HFF-Myc (cell line): ENCODE data around the gene EVI5.

Source experiments
- DNase-seq: peaks from one replicate; pipeline ENCODE4 v3.0.0-alpha.2; 2011; ENCODE audit warnings: low read depth; ENCODE audit errors: extremely low read depth
- H3K4me3 ChIP-seq: replicated peaks from 2 replicates; pipeline ENCODE4 v1.5.1; 2011; ENCODE audit warnings: low read depth, mild to moderate bottlenecking, control low read depth, low read length
- CTCF ChIP-seq: IDR thresholded peaks from 2 replicates; pipeline ENCODE4 v1.5.1; 2012; ENCODE audit warnings: mild to moderate bottlenecking, low read depth, low read length, control low read depth; ENCODE audit errors: missing control alignments

EVI5 gene

GRCh38 chr1:92698932-92699331, 86.0 kb downstream of the EVI5 start:
- no peak for TF ChIP-seq CTCF
- no peak overlapping the region for H3K4me3 ChIP-seq
- no peak for DNase-seq

GRCh38 chr1:92695104-92695503, 89.8 kb downstream of the EVI5 start:
- no peak for TF ChIP-seq CTCF

GRCh38 chr1:92691925-92692324, 93.0 kb downstream of the EVI5 start:
- TF ChIP-seq CTCF, result no peak
- no peak overlapping the region for H3K4me3 ChIP-seq
- no peak for DNase-seq

More at GRCh38 chr1:92695104-92695503, 89.8 kb downstream of the EVI5 start:
- no peak overlapping the region for H3K4me3 ChIP-seq
- DNase-seq, result no peak

- DNase-seq, result no peak
These were observed 94.5 kb downstream of the EVI5 start for GRCh38 chr1:92690212-92690906.

GRCh38 chr1:92679980-92680379, 104.9 kb downstream of the EVI5 start:
- no peak overlapping the region for H3K4me3 ChIP-seq
- TF ChIP-seq CTCF, result no peak
- DNase-seq, result no peak

More at GRCh38 chr1:92690212-92690906, 94.5 kb downstream of the EVI5 start:
- no peak for TF ChIP-seq CTCF
- no peak overlapping the region for H3K4me3 ChIP-seq

- TF ChIP-seq CTCF, result no peak
- no peak overlapping the region for H3K4me3 ChIP-seq
- no peak for DNase-seq
These were observed 121.1 kb downstream of the EVI5 start for GRCh38 chr1:92663775-92664174.

GRCh38 chr1:92662048-92662447, 122.9 kb downstream of the EVI5 start:
- H3K4me3 ChIP-seq, result no peak overlapping the region
- DNase-seq, result no peak
- no peak for TF ChIP-seq CTCF
